Renal cortical epithelial cell (primary cell): ENCODE measurements around the gene BCAT1. TPM values are rescaled to one million over a fixed set of nuclear protein-coding genes. Genes with fewer than 3 reads are reported as not detected.
"Not testable (repeated sequence)": the region's sequence is repeated elsewhere in the genome, so short reads cannot be mapped to it uniquely, and the experiment has no call there.

ENCODE experiments used
- DNase-seq: peaks from one replicate; pipeline ENCODE4 v3.0.0-alpha.2; 2011; ENCODE audit warnings: low read depth
- total RNA-seq: library from RNA; depleted of rRNA; stranded (reverse); fragments of >200 nt; gene quantifications from 2 replicates; pipeline ENCODE4 v1.2.3, GENCODE V29; 2014

BCAT1 gene
- total RNA-seq, 1 donor from 2014 or later = 22.6 TPM

DNA sequence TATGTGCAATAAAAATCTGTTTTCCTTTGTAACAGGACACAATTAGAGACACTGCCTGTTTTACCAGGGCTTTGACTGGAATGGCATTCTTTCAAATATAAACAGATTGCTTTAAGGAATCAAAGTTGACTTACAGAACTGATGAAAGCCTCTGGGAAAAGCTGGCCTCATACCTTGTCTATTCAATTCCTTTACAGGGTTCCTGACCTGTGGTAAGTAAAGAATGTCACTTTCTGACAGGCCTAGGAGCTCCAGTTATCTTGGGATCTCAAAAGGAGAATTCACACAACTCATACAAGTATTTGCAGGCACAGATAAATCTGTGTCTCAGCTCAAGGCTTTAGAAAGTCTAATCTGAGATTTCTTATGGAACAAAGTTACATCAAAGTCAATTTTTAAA is 88.4 kb downstream of the BCAT1 start:
- DNase-seq = no peak

DNA sequence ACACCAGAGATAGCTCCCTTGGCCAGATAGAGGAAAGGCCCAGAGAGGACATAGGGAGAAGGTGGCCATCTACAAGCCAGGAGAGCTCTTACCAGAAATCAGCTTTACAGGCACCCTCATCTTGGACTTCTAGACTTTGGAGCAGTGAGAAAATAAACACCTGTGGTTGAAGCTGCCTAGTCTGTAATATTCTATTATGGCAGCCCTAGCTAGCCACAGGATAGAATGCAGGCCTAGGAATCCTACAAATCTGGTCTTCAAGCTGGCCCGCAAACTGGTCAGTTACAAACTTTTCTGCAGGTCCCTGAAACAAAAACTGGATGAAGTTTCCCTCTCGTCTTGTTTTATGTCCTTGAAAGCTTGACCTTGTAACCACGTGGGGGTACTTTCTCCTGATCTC is 92.4 kb downstream of the BCAT1 start:
- no peak for DNase-seq

DNA sequence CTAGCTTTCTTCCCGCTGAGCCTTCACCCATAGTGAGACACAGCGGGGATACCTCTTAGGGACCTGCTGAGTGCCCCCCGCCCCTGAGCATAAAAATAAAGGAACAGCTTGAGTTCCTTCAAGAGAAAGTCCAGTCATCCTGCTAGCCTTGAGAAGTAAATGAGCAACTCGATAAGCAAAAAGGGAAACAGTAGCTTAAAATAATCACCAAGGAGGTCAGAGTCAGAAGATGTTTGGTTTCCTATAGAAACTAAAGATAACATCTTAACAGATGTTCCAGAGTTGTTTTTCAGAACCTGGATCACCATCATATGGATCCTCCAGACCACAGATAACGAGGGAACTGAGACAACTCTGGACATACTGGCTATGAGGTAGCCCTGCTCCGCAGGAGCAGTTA is 94.0 kb downstream of the BCAT1 start:
- no peak for DNase-seq

DNA sequence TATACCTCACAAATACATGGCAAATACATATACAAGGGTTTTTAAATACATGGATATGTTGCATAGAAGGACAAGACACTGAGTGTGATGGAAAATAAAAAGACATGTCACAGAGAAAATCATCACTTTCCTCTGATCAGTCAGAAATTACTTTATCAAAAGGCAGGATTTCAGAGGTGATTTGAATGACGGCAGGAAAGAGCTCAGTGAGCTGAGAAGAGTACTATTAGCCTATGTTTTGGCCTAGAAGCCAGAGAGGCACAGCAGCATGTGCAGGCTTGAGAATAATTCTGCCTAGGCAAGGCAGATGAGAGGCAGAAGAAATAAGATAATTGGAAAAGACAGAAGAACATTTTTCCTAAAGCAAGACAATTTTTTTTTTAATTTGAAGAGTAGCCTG is 94.9 kb downstream of the BCAT1 start:
- no peak for DNase-seq

DNA sequence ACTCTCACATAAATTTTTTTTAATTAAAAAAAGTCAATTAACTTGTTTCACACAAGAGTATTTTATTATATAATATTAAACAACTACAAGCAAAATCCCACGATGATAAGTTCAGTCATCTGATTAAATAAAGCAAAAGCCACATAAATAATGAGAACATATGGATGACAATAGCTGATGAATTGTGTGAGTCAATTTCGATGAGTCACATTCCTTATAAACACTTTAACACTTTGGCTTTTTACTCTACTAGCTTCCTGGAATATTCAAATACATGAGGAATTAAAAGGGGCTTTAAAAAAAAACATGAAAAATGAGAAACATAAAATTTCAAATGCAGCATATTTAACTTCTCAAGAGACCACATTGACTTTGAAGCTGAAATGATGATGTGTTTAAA is 95.3 kb downstream of the BCAT1 start:
- peak; percentile 83 for DNase-seq

DNA sequence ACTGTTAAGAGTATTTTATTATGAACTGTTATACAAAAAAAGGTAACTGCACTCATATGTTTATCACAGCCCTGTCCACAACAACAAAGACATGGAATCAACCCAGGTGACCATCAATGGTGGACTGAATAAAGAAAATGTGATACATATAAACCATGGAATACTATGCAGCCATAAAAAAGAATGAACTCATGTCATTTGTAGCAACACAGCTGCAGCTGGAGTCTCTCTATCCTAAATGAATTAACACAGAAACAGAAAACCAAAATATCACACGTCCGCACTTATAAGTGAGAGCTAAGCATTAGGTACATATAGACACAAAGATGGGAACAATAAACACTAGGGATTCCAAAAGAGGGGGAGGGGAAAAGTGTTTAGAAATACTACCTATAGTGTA is 95.8 kb downstream of the BCAT1 start:
- DNase-seq = no peak

DNA sequence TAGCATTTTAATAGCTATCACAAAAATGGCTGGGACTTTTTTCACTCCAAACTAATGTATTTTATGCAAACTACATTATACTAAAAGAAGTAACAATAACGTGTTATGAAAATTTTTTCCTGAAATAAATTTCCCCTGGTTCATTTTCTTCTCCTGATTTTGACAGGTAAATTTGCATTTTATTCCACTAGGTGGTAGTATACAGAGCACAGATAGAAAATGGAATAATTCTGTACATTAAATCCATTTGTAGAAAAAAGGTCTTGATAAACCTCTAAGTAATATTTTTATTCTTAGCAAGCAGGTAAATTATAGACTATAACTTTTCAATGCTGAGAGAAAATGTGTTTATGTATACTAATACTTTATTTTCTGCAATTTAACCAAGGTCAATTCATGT is 96.5 kb downstream of the BCAT1 start:
- DNase-seq = no peak

DNA sequence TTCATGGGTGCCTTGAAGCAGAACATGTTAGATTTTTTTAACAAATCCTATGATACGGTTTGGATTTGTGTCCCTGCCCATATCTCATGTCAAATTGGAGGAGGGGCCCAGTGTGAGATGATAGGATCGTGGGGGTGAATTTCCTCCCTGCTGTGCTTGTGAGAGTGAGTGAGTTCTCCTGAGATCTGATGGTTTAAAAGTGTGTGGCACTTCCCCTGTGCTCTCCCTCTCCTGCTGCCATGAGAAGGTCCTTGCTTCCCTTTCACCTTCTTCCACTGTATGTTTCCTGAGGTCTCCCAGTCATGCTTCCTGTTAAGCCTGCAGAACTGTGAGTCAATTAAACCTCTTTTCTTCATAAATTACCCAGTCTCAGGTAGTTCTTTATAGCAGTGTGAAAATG is 97.0 kb downstream of the BCAT1 start:
- not testable (repeated sequence) for DNase-seq

DNA sequence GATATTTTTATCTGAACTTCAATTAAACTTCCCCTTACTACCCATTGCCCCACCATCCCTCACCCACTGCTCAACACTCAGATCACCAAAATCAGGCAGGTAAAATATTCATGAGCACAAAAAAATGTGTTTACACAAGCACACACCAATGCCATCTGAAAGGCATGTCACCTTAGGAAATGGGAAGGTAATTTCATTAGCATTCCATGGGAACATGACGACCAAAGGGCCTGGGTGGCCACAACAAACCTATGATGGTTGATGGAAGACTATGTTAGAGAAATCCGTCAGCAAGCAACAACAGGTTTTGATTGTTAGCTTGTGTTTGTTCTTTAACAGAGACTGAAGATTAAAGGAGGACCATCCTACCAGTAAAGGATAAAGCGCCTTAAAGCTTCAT is 97.6 kb downstream of the BCAT1 start:
- DNase-seq = no peak

DNA sequence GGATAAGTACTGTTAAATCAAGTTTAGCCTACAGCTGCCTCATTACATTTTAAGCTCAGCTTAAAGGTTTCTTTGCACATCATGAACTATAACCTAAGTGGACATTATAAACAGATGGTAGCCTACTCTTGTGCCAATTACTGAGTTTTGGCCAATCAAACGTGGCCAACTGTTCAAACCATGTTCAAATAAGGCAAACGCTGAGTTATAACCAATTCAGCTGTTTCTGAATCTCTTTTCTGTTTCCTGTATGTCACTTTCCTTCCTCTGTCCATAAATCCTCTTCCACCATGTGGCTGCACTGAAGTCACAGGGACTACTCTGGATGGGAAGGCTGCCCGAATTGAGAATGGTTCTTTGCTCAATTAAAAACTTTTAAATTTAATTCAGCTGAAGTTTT is 98.4 kb downstream of the BCAT1 start:
- no peak for DNase-seq

DNA sequence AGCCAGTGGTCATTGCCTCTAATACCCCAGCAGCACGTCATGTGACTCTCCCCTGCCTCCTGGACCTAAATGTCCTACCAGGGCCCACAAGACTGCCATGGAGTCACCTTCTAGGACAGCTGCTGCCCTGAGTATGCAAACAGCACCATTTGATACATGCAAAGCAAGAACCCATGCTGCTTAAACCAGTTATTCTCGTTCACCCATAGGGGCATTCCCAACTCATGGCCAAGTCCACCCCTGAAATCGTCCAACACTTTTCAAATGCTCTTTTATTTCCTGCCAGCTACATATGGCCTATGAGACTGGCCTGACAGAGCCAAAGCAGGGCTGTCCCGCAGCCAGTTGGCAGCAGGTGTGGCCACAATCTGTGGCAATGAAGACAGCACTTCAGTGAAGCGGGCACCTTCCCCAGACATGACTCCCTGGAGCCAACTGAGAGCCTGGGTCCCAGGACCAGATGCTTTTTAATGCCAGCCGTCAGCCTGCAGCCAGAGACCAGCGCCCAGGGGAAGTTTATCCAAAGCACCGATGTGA is 99.9 kb downstream of the BCAT1 start:
- DNase-seq = no peak

DNA sequence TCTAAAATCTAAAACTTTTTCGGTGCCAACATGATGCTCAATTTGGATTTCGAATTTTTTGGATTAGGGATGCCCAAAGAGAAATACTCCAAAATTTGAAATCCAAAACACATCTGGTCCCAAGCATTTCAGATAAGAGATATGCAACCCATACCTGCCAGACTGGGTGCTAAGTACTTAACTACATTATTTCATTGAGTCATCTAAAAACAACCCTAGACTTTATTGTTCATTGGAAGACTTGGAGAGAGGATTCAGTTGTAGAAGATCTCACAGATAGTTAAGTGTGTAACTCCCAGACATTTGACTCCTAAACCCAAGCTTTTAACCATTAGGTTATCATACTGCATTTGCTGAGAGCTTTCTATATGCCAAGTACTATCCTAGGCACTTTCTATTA is 102.2 kb downstream of the BCAT1 start:
- no peak for DNase-seq

DNA sequence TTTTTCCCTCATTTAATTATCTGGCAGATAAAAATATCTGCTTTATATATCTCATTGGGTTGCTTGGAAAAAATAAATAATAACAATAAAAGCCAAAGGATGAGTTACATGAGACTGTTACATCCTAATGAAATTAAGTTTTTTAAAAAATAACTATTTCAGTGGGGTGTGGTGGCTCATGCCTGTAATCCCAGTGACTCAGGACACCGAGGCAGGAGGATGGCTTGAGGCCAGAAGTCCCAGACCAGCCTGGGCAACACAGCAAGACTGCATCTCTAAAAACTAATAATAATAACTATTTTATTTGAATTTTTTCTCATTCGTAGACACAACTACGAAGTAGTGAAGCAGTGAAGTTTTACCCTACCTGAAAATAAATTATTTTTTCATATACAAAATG is 103.3 kb downstream of the BCAT1 start:
- DNase-seq = no peak

DNA sequence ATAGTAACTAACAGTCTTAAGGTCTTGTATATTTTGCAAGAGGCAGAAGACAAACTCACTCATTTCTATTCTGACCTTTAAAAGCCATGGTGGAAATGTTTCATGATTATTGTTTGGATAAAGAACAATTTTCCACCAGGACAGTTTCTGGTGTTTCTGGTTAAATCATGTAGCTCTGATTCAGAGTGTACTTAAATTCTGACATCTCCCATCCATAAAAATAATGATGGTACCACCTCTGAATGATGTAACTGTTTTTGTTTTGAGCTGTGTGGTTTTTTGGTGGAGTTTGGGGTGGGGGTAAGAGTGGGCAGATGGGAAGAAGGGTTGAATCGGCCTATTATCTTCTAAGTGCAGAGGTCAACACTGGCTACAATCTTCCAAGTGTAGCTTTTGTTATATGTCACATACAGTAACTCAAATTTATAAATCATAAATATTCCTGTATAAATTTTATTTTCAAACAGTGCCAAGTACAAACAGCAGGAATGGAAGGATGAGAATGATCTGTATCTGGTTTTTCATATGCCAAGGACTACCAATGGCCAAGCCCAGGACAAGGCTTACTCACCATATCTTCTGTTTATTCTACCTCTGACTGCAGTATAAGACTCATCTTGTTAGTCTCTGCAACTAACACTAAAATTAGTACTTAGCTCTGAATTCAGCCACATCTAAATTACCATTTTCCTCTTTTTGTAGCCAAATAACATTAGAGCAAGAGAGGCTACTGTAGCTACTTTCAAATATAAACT is 108.7 kb downstream of the BCAT1 start:
- DNase-seq = no peak

DNA sequence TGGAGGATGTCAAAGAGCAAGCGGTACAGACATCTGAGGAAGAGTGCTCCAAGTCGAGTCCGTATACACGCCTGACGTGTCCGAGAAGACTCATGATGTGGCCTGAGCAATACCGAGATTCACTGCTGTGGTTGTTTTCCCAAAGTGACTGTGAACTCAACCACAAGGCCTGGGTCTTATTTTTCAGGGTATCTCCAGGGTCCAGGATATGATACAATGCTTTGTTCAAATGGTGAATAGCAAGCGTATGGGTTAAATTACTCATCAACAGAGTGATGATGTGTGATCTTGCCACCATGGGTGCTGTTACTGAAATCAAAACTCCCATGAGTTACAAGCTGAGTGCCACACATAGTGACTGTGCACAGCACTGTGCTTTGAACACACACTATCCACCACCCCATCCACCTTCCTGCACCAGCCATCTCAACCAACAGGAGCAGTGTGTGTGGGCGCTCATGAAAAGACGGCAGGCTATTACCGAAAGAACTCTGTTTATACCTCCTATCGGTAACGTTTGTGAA is 109.6 kb downstream of the BCAT1 start:
- DNase-seq = no peak

DNA sequence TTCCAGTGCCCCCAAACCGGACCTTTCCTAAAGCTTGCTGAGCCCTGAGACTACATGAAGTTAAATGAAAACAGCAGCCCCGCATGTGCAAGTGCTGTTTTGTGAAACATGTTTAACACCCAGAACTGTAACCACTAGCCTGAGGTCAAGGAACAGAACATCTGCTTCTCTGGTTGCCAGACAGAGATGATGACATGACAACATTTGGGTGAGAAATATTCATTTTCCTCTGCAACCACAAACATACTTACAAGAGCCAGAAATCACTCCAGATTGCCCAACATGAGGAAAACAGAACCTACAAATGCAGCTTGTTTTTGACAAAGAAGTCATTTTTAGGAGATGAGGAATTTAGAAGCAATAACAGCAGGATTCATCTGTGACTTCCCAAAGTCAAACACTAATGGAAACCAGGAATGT is 110.4 kb downstream of the BCAT1 start:
- peak; percentile 77 for DNase-seq

DNA sequence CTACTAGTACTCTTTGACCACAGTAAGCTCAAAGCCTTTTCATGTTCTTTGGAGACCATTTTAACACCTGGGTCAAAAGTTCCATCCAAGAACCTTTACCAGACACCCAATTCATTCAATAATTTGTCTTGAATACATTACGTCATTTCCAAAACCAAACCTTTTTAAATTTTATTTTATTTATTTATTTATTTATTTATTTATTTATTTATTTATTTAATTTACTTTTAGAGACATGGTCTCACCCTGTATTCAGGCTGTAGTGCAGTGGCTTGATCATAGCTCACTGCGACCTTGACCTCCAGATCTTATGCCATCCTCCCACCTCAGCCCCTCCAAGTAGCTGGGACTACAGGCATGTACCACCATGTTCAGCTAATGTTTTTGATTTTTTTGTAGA is 113.5 kb downstream of the BCAT1 start:
- DNase-seq = no peak

DNA sequence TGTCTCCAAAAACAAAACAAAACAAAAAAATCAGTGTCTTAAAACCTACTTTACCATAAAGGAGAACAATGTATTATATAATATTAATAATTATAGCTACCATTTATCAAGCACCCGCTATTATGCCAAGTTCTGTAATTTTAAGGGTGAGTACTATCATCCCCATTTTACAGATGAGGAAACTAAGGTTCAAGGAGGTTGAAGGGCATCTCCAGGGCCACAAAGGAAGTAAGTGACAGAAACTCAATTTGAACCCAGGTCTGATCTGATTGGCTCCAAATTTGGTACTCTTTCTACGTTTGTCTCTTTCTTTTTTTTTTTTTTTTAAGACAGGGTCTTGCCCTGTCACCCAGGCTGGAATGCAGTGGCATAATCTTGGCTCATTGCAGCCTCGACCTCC is 115.4 kb downstream of the BCAT1 start:
- DNase-seq = no peak

DNA sequence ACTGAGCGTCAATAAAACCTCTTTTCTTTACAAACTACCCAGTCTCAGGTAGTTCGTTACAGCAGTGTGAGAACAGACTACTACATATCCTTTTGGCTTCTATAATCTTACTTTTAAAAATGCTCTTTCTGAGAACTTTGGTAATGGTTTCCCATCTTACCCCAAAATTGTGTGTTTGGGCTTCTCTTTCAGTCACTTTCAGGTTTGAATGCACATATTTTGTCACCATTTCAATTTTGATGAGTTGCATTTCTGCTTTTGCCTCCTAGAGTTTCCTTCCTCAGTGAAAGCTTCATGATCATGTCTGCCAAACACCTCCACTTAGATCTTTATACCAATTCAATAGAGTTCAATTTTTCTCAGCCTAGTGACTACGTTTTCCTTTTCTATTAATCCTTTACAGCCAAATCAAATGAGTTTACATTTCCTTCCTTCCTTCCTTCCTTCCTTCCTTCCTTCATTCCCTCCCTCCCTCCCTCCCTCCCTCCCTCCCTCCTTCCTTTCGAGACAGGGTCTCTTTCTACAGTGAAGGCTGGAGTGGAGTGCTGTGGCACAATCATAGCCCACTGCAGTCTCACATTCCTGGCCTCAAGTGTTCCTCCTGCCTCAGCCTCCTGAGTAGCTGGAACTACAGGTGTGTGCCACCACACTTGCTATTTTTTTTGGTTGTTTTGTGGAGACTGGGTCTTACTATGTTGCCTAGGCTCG is 124.9 kb downstream of the BCAT1 start:
- DNase-seq = no peak

DNA sequence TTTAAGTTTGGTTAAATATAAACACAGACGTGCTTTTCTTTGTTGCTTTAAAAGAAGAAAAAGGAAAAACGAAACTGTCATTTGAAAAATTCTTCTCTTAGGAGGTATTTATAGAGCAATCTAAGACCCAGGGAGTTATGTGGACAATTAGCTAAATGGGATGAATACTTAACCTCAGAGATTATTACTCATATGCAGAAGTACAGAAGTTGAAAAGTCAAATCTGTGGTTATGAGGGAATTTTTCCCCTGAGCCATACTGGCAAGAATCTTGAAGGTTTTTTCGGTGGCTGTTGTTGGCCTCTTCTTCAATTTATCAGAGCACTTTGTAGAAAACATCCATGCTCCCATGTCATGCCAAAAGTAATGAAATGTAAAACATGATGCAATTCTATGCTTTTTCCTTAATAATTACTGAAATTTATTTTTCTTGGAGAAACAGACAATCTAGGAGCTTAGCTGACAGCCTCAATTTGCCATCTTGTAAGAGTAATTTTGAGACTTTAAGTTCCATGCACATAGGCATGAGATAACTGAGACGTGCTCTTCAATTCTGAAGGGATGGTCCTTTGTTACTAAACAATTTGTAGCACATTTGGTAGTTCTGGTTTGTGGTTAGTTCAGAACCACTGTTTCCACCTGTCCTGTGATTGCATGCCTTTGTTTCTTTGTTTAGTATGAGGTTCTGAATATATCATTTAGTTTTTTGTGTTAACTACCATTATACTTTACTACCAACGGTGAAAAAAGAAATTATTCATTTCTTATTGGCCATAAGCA is 126.6 kb downstream of the BCAT1 start:
- peak; percentile 86 for DNase-seq

DNA sequence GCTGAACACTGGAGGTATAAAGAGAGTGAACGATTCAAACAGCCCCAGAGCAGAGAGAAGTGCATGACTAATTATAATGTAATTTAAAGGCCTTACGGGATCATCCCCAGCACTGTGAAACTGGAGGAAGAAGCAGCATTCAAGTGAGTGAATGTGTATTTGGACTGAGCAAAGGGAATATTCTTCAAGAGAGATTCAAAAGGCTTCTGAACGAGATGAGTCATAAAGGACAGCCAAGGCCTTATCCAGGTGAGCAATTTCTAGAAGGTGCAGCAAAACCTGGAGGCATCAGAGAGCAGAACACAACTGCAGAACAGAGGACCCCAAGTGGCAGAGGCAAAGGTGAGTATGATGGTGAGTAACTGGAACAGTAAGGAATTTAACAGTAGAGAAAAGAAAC is 127.2 kb downstream of the BCAT1 start:
- DNase-seq = peak; percentile 73

DNA sequence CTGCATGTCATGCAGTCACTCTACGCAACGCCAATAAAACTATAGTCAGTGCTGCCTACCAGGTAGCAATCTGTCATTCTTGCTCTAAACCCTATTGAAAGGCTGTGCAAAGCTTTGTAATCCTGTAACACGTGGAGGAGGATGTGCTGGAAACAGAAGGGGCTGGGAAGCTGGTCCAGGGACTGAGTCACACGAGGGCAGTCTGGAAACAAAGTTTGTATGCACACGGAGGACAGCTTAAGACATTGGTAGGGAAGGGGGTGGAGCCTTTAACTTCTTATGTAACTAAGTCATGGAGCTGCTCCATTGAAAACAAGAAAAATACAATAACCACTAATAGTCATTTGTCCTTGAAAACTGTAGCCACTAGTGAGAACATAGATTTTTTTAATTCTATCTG is 128.0 kb downstream of the BCAT1 start:
- peak; percentile 53 for DNase-seq
